ENCODE measurements around the gene TCAIM.

GRCh38 chr3:44455318-44455717, 116.8 kb downstream of the TCAIM start:
- TF ChIP-seq, protein P1, sequence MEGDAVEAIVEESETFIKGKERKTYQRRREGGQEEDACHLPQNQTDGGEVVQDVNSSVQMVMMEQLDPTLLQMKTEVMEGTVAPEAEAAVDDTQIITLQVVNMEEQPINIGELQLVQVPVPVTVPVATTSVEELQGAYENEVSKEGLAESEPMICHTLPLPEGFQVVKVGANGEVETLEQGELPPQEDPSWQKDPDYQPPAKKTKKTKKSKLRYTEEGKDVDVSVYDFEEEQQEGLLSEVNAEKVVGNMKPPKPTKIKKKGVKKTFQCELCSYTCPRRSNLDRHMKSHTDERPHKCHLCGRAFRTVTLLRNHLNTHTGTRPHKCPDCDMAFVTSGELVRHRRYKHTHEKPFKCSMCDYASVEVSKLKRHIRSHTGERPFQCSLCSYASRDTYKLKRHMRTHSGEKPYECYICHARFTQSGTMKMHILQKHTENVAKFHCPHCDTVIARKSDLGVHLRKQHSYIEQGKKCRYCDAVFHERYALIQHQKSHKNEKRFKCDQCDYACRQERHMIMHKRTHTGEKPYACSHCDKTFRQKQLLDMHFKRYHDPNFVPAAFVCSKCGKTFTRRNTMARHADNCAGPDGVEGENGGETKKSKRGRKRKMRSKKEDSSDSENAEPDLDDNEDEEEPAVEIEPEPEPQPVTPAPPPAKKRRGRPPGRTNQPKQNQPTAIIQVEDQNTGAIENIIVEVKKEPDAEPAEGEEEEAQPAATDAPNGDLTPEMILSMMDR (IDR thresholded peaks at IDR 0.05; ENCODE audit: poor library complexity): no peak
- no peak for TF ChIP-seq EZH2phosphoT487 (IDR thresholded peaks at IDR 0.05; ENCODE audit: low read depth, severe bottlenecking, unreplicated experiment)
- no peak for TF ChIP-seq EZH2 (IDR thresholded peaks at IDR 0.05; ENCODE audit: borderline replicate concordance)

Data from hepatocyte (in vitro differentiated cells).